Fibroblast of the conjunctiva (primary cell): ENCODE results near the gene MTA1.
A peak's percentile ranks its signal among the peaks of the same experiment; 100 is the strongest.

ENCODE experiments used
- DNase-seq: peaks from one replicate; pipeline ENCODE4 v3.0.0-alpha.2; 2010; ENCODE audit warnings: low read depth

The MTA1 gene

GRCh38 chr14:105487986-105488777 lies 68.6 kb downstream of the MTA1 start:
- DNase-seq = no peak

- DNase-seq = no peak
Observed at GRCh38 chr14:105488781-105489541, 69.3 kb downstream of the MTA1 start.

GRCh38 chr14:105489542-105490266 lies 70.1 kb downstream of the MTA1 start:
- DNase-seq = peak; percentile 59

- no peak for DNase-seq
Observed at GRCh38 chr14:105490267-105490571, 70.6 kb downstream of the MTA1 start.

- peak; percentile 100 for DNase-seq
Observed at GRCh38 chr14:105490572-105491365, 71.1 kb downstream of the MTA1 start, which contains the start of gene TEDC1. TEDC1 (plus strand) TSS chr14:105491246; CDS start chr14:105491376, 130 bp downstream.

- peak; percentile 30 for DNase-seq
Observed at GRCh38 chr14:105491366-105491973, 71.8 kb downstream of the MTA1 start.

- no peak for DNase-seq
Observed at GRCh38 chr14:105492031-105492970, 72.7 kb downstream of the MTA1 start.

GRCh38 chr14:105492971-105493871 lies 73.6 kb downstream of the MTA1 start:
- no peak for DNase-seq

GRCh38 chr14:105493921-105494605 lies 74.4 kb downstream of the MTA1 start:
- DNase-seq = no peak

GRCh38 chr14:105494606-105494929 lies 74.9 kb downstream of the MTA1 start:
- no peak for DNase-seq

- no peak for DNase-seq
Observed at GRCh38 chr14:105495101-105495989, 75.7 kb downstream of the MTA1 start.

- DNase-seq = no peak
Observed at GRCh38 chr14:105495990-105496830, 76.6 kb downstream of the MTA1 start.

GRCh38 chr14:105496831-105497591 lies 77.4 kb downstream of the MTA1 start:
- DNase-seq = no peak

- DNase-seq = no peak
Observed at GRCh38 chr14:105497671-105498429, 78.2 kb downstream of the MTA1 start.
